Measurements from ENCODE around the gene XPR1.

GRCh38 chr1:180905927-180906326 lies 274.1 kb downstream of the XPR1 start:
- TF ChIP-seq EZH2phosphoT487 (IDR thresholded peaks at IDR 0.05; ENCODE audit: insufficient read depth, low read depth) (no peak), EZH2 (IDR thresholded peaks at IDR 0.05; ENCODE audit: insufficient read depth, poor library complexity, severe bottlenecking) (no peak)

Data from GM23248 (cell line).